Natural killer cell (primary cell): ENCODE measurements around the gene LCN12. TPM values are rescaled to one million over a fixed set of nuclear protein-coding genes. Genes with fewer than 3 reads are reported as not detected.

Source experiments
- ATAC-seq, 3 donors: fragments of 150-1000 bp in 2 of 3; fragments of 200-7000 bp in 1 of 3; cut with Tn5 transposase; 1 replicate in 1 of 3; 2 replicates in 2 of 3; pipeline ENCODE4 v1.10.0; 2021; ENCODE audit warnings: mild to moderate bottlenecking in 2 of 3, moderate library complexity in 2 of 3
- DNase-seq, 2 donors: peaks; one replicate each; pipeline versions ENCODE4 v3.0.0 to v3.0.0-alpha.2; 2013 to 2021; ENCODE audit warnings: mixed read lengths in 1 of 2
- H3K27ac ChIP-seq: one replicate; pipeline ENCODE4 v1.5.1; 2013; ENCODE audit warnings: mild to moderate bottlenecking, low read length
- H3K27me3 ChIP-seq: one replicate; pipeline ENCODE4 v1.6.1; 2013; ENCODE audit warnings: low read length; ENCODE audit not compliant: control insufficient read depth, insufficient read depth
- H3K36me3 ChIP-seq: one replicate; pipeline ENCODE4 v1.6.1; 2013; ENCODE audit warnings: low read length; ENCODE audit not compliant: control insufficient read depth, insufficient read depth
- H3K4me1 ChIP-seq: one replicate; pipeline ENCODE4 v1.6.1; 2013; ENCODE audit warnings: low read length; ENCODE audit not compliant: control insufficient read depth, insufficient read depth
- H3K4me3 ChIP-seq: one replicate; pipeline ENCODE4 v1.5.1; 2013; ENCODE audit warnings: low read length
- H3K9me3 ChIP-seq: one replicate; pipeline ENCODE4 v1.6.1; 2013; ENCODE audit warnings: low read length; ENCODE audit not compliant: control insufficient read depth, insufficient read depth
- H3K27ac Mint-ChIP-seq, 2 donors: one replicate each; pipeline ENCODE4 v1.8.0; 2022; ENCODE audit warnings: mild to moderate bottlenecking in 2 of 2, mixed read lengths in 2 of 2, moderate library complexity in 1 of 2
- H3K27me3 Mint-ChIP-seq, 2 donors: one replicate each; pipeline ENCODE4 v1.8.0; 2022; ENCODE audit warnings: low read depth in 2 of 2, mixed read lengths in 2 of 2
- H3K36me3 Mint-ChIP-seq: one replicate; pipeline ENCODE4 v1.8.0; 2022; ENCODE audit warnings: mixed read lengths
- H3K4me1 Mint-ChIP-seq, 2 donors: one replicate each; pipeline ENCODE4 v1.8.0; 2022; ENCODE audit warnings: mixed read lengths in 2 of 2
- H3K4me3 Mint-ChIP-seq: one replicate; pipeline ENCODE4 v1.8.0; 2022; ENCODE audit warnings: mild to moderate bottlenecking, moderate library complexity, mixed read lengths
- H3K9me3 Mint-ChIP-seq, 2 donors: one replicate each; pipeline ENCODE4 v1.8.0; 2022; ENCODE audit warnings: mixed read lengths in 2 of 2
- WGBS: methylation state at CpG from one replicate; pipeline ENCODE4 v1.1.7; 2013; ENCODE audit warnings: missing lambda C conversion rate; ENCODE audit not compliant: insufficient coverage; 5-methylcytosine and 5-hydroxymethylcytosine counted together
- intact Hi-C: fragments of 100-400 bp; cut with micrococcal nuclease; formaldehyde crosslinking; loops from one replicate; pipeline ENCODE4 v1.14.2; 2022
- total RNA-seq, 4 donors: library from RNA; stranded (reverse); fragments of 120-200 nt in 1 of 4; gene quantifications; one replicate each; pipeline versions ENCODE4 v1.2.3 to v1.2.4, GENCODE V29; 2013 to 2022
- TF ChIP-seq, protein P1 (sequence below): fragments of 200-600 bp; IDR thresholded peaks from one replicate; pipeline ENCODE4 v1.8.0; 2022; ENCODE audit warnings: antibody characterized with exemption

Gene LCN12
- total RNA-seq, 3 donors from 2014 or later (not counting 1 experiment from before 2014, with no cell fraction given) = 9.2 to 11.3 (median 9.8) TPM

DNA sequence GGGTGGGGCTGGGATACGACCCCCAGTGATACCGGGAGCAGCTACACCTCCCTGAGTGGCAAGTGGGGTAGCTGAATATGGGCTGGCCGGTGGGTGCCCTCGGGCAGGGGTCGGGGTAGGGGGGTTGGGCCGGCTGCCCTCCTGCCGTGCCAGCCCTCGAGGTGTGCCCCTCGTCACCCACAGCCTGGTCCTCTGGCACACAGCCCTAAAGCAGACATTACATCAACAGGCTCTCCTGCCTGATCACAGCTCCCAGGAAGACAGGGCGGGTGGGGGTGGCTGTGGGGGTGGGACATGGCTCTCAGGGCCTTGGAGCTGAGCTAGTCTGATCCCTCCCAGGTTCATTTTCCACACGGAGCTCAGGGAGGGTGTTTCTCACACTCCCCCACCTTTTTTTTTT is 30.8 kb upstream of the LCN12 start:
- WGBS = 96% methylated on average over 9 of the region's 11 CpGs
- ATAC-seq (no peak), DNase-seq (no peak)
- no peaks in the 10 kb centered on the region for H3K27me3 Mint-ChIP-seq
- H3K27ac ChIP-seq = no peak overlapping the region
- no peaks in the 10 kb centered on the region for H3K4me1 Mint-ChIP-seq
- H3K4me1 ChIP-seq = no peaks in the 10 kb centered on the region
- H3K9me3 Mint-ChIP-seq = no peaks in the 10 kb centered on the region
- no peak overlapping the region for H3K4me3 ChIP-seq
- H3K9me3 ChIP-seq = no peaks in the 10 kb centered on the region
- H3K36me3 Mint-ChIP-seq = no peaks in the 10 kb centered on the region
- H3K4me3 Mint-ChIP-seq = no peak overlapping the region
- no peak overlapping the region for H3K27ac Mint-ChIP-seq
- peaks cover 55% of the 10 kb centered on the region for H3K36me3 ChIP-seq
- intact Hi-C loops = no loop called here
- no peaks in the 10 kb centered on the region for H3K27me3 ChIP-seq
- TF ChIP-seq, protein P1, sequence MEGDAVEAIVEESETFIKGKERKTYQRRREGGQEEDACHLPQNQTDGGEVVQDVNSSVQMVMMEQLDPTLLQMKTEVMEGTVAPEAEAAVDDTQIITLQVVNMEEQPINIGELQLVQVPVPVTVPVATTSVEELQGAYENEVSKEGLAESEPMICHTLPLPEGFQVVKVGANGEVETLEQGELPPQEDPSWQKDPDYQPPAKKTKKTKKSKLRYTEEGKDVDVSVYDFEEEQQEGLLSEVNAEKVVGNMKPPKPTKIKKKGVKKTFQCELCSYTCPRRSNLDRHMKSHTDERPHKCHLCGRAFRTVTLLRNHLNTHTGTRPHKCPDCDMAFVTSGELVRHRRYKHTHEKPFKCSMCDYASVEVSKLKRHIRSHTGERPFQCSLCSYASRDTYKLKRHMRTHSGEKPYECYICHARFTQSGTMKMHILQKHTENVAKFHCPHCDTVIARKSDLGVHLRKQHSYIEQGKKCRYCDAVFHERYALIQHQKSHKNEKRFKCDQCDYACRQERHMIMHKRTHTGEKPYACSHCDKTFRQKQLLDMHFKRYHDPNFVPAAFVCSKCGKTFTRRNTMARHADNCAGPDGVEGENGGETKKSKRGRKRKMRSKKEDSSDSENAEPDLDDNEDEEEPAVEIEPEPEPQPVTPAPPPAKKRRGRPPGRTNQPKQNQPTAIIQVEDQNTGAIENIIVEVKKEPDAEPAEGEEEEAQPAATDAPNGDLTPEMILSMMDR = no peak

- H3K4me3 ChIP-seq = no peak overlapping the region
- DNase-seq = no peak
- H3K27ac ChIP-seq = no peak overlapping the region
- Mint-ChIP-seq H3K4me3 (no peak overlapping the region), H3K27ac (no peak overlapping the region), H3K27me3 (no peaks in the 10 kb centered on the region), H3K36me3 (no peaks in the 10 kb centered on the region), H3K4me1 (peaks cover 0 to 1% of the 10 kb centered on the region in 2 donors), H3K9me3 (no peaks in the 10 kb centered on the region)
- no peaks in the 10 kb centered on the region for H3K4me1 ChIP-seq
- no peaks in the 10 kb centered on the region for H3K9me3 ChIP-seq
- H3K27me3 ChIP-seq = no peaks in the 10 kb centered on the region
- no peak for ATAC-seq
- H3K36me3 ChIP-seq = peaks cover 54% of the 10 kb centered on the region
- TF ChIP-seq, protein P1 = no peak
- 95% methylated on average over 10 of the region's 10 CpGs for WGBS
- intact Hi-C loops = no loop called here
Observed at GRCh38 chr9:136921718-136922117, 30.4 kb upstream of the LCN12 start.

- Histone ChIP-seq H3K36me3 (peaks cover 51% of the 10 kb centered on the region), H3K4me1 (no peaks in the 10 kb centered on the region), H3K27me3 (no peaks in the 10 kb centered on the region), H3K9me3 (no peaks in the 10 kb centered on the region), H3K4me3 (no peak overlapping the region), H3K27ac (no peak overlapping the region)
- WGBS = 96% methylated on average over 19 of the region's 19 CpGs
- no peak for DNase-seq
- H3K27me3 Mint-ChIP-seq = no peaks in the 10 kb centered on the region
- no peaks in the 10 kb centered on the region for H3K36me3 Mint-ChIP-seq
- no peak for ATAC-seq
- peaks cover 0 to 5% of the 10 kb centered on the region in 2 donors for H3K4me1 Mint-ChIP-seq
- no peak overlapping the region for H3K27ac Mint-ChIP-seq
- H3K4me3 Mint-ChIP-seq = no peak overlapping the region
- no peaks in the 10 kb centered on the region for H3K9me3 Mint-ChIP-seq
- intact Hi-C loops = no loop called here
- TF ChIP-seq, protein P1 = no peak
Observed at GRCh38 chr9:136922540-136922939, 29.5 kb upstream of the LCN12 start.

- DNase-seq (no peak), ATAC-seq (no peak)
- Histone ChIP-seq H3K36me3 (peaks cover 47% of the 10 kb centered on the region), H3K4me1 (no peaks in the 10 kb centered on the region), H3K27me3 (no peaks in the 10 kb centered on the region), H3K4me3 (no peak overlapping the region), H3K27ac (no peak overlapping the region), H3K9me3 (no peaks in the 10 kb centered on the region)
- Mint-ChIP-seq H3K9me3 (no peaks in the 10 kb centered on the region), H3K27me3 (no peaks in the 10 kb centered on the region), H3K36me3 (no peaks in the 10 kb centered on the region), H3K4me1 (peaks cover 0 to 10% of the 10 kb centered on the region in 2 donors), H3K27ac (no peak overlapping the region), H3K4me3 (no peak overlapping the region)
- WGBS = 96% methylated on average over 19 of the region's 19 CpGs
- intact Hi-C loops = no loop called here
- TF ChIP-seq, protein P1 = no peak
Observed at GRCh38 chr9:136923881-136924280, 28.2 kb upstream of the LCN12 start.
